B cell (primary cell): ENCODE results near the gene VWA8.

Experiments used
- EZH2 ChIP-seq: IDR thresholded peaks from 2 replicates; pipeline ENCODE4 v1.6.1; 2012; ENCODE audit warnings: borderline replicate concordance, low read depth, mild to moderate bottlenecking, moderate library complexity, low read length; ENCODE audit not compliant: insufficient read depth, poor library complexity, severe bottlenecking
- TF ChIP-seq, protein P1 (sequence below): fragments of 200-600 bp; IDR thresholded peaks from one replicate; pipeline ENCODE4 v1.8.0; 2022; ENCODE audit warnings: antibody characterized with exemption, mild to moderate bottlenecking

DNA sequence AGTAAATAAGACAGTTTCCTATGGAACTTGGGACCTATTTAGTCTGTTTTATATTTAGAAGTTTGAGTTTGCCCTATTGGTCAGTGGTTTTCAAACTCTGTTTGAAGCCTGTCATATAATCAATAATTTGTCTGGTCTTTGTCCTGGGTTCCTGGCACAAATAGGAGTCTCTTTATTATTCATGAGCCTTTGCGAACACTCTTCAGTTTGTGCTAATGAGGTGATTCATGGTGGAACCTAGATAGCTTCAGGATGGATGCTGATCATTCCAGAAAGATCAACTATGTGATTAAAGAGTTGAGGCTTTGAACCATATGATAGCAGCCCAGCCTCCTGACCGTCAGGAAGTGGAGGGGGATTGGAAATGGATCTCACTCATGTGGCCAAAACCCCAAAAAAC, 10.0 kb upstream of the VWA8 start:
- TF ChIP-seq, protein P1, sequence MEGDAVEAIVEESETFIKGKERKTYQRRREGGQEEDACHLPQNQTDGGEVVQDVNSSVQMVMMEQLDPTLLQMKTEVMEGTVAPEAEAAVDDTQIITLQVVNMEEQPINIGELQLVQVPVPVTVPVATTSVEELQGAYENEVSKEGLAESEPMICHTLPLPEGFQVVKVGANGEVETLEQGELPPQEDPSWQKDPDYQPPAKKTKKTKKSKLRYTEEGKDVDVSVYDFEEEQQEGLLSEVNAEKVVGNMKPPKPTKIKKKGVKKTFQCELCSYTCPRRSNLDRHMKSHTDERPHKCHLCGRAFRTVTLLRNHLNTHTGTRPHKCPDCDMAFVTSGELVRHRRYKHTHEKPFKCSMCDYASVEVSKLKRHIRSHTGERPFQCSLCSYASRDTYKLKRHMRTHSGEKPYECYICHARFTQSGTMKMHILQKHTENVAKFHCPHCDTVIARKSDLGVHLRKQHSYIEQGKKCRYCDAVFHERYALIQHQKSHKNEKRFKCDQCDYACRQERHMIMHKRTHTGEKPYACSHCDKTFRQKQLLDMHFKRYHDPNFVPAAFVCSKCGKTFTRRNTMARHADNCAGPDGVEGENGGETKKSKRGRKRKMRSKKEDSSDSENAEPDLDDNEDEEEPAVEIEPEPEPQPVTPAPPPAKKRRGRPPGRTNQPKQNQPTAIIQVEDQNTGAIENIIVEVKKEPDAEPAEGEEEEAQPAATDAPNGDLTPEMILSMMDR, result no peak
- no peak for TF ChIP-seq EZH2
